Mesenteric fat pad (tissue), 1 donor: ENCODE data around the gene CDKAL1. TPM values are rescaled to one million over a fixed set of nuclear protein-coding genes. Genes with fewer than 3 reads are reported as not detected.
"Not testable (repeated sequence)": the region's sequence is repeated elsewhere in the genome, so short reads cannot be mapped to it uniquely, and the experiment has no call there.

Experiments used
- DNase-seq: peaks from one replicate; pipeline ENCODE4 v3.0.0-alpha.2; 2020; ENCODE audit warnings: low spot score
- total RNA-seq: library from RNA; stranded (reverse); fragmentation: NEBNext Ultra II Directional; extraction: Animal tissue kit (Norgen Biotek cat#: 25700); gene quantifications from one replicate; pipeline ENCODE4 v1.2.1, GENCODE V29; 2021
- donor health status: DM: yes; HTN: yes; CAD: no.

The CDKAL1 gene
- total RNA-seq, 1 donor from 2014 or later: 13.2 TPM

DNA sequence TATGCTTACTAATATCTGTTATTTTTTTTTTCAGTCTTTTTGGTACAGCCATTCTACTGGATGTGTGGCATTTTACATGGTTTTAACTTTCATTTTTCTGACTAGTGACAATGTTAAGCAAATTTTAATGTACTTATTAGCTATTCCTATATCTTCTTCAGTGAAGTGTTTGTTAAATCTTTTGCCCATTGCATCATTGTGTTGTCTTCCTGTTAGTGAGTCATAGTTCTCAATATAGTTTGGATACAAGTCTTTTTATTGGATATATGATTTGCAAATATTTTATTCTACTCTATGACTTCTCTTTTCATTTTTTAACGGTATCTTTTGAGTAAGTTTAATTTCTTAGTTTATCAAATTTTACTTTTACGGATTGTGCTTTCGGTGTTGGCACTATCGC lies 519.4 kb downstream of the CDKAL1 start:
- DNase-seq: no peak

DNA sequence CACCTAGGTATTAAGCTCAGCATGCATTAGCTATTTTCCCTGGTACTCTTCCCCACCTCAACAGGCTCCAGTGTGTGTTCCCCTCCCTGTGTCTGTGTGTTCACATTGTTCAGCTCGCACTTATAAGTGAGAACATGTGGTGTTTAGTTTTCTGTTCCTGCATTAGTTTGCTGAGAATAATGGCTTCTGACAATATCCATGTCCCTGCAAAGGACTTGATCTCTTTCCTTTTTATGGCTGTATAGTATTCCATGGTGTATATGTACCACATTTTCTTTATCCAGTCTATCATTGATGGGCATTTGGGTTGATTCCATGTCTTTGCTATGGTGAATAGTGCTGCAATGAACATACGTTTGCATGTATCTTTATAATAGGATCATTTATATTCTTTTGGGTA lies 521.2 kb downstream of the CDKAL1 start:
- DNase-seq: not testable (repeated sequence)

DNA sequence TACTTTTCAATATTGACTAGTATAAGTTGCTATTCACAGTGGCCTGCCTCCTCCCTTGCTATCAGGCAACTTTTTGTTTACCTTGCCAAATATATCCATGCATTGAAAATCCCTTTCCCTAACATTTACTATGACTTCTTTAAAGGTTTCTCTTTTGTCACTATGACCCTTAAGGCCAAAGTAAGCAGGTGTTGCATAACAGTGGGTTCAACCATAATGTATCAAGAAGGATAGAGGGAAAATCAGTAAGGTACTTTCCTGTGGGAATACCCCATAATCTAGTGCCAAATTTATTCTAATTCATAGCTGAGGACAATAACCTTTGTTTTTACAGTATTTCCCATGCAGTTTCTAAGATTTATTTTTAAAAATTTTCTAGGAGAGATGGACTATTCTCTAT lies 527.6 kb downstream of the CDKAL1 start:
- no peak for DNase-seq

DNA sequence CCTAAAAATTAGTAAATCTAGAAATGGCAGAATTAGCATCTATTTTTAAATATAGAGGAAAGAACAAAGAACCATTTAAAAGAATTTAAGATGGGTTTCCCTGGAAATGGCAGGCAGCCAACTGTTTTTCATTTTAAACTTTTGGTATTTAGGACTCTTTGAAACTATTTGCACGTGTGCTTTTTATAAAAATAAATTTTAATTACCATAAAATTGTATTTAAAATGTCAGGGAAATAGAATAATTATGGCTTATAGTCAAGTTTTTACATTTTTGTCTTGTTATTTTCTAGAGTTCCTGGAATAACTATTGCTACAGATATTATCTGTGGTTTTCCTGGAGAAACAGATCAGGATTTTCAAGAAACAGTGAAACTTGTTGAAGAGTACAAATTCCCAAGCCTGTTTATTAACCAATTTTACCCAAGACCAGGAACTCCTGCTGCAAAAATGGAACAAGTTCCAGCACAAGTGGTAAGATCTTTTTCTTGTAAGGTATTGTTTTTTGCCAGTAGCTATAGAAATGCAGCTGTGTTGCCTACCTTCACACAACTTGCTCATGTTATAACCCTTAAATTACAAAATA lies 530.6 kb downstream of the CDKAL1 start:
- no peak for DNase-seq

DNA sequence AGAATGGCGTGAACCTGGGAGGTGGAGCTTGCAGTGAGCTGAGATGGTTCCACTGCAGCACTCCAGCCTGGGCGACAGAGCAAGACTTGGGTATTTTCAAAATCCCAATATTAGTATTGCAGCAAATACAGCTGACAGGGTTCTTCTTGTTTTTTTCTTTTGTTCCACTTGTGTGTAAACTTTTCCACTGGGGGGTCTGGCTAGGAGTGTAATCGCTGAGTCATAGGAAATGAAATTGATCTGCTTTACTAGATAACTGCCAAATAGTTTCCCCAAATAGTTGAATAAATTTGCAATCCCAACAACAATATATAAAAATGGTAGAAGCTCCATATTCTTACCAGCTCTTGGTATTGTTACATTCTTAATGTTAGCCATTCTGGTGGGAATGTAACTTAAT lies 533.3 kb downstream of the CDKAL1 start:
- DNase-seq: no peak

DNA sequence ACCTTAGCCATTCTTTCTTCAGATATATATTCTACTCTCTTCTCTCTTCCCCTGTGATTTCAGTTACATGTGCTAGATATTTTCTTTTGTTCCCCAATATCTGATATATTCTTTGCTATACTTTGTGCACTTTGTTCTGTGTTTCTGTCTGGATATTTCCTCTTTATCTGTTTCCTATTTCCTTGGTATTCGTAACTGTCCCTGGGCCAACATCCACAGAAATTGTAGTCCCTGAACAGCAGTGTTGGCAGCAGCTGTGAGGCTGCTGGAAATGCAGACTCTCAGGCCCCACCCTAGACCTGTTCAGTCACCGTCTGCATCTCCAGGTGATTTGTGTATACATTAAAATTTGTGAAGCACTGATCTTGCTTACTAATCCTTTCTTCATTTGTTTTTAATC lies 536.4 kb downstream of the CDKAL1 start:
- no peak for DNase-seq

DNA sequence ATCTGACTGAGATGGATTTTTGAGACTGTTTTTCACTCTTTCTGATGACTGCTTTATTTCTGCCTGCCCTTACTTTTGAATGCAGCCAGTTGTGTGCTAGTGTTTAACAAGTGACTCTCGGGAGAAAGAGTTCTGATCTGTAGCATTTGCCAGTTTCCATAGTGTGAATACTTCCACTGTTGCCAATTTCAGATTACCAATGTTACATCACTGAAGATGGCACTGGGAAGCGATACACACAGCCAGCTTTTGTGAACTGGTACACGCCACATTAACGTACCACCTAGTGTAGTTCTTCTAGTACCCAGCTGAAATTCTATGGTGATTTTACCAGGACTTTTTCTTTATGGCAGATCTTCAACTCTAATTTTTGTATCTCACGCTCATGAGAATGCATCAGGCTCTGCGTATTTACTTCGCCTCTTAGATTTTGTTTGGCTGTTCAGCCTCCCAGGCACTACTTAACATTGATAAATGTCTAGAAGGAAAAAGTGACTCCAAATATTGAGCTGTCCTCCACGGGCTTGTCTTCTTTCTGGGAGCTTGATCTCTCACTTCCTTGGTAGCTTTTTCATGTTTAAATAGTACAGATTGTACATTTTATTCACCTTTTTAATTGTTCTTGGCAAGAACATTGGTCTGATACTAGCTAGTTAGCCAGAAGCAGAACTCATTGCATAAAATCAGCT lies 537.7 kb downstream of the CDKAL1 start:
- no peak for DNase-seq

DNA sequence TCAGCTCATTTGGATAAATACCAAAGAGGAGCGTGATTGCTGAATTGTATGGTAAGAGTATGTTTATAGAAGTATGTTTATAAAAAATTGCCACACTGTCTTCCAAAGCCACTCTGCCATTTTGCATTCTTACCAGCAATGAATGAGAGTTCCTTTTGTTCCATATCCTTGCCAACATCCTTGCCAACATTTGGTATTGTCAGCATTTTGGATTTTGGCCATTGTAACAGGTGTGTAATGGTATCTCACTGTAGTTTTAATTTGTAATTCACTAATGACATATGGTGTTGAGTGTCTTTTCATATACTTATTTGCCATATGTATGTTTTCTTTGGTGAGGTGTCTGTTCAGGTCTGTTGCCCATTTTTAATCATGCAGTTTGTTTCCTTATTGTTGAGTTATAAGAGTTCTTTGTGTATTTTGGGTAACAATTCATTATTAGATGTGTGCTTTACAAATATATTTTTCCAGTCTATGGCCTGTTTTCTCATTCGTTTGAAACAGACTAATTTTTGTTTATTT lies 539.1 kb downstream of the CDKAL1 start:
- no peak for DNase-seq

DNA sequence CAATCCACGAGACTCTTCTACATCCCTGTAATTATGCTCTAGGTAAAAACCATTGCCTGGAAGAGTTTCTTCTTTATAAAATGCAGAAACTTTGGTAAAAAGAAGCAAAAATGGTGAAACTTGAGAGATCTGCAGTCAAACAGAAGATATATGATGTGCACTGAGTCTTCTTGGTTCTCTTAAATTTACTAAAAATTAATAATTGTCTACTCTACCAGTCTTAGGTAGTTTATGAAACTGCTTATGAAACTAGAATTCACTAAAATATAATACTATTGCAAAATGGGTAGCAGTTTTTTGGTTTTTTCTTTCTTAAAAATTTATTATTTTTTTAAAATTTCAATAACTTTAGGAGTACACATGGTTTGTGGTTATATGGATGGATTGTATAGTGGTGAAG lies 540.2 kb downstream of the CDKAL1 start:
- DNase-seq: no peak

DNA sequence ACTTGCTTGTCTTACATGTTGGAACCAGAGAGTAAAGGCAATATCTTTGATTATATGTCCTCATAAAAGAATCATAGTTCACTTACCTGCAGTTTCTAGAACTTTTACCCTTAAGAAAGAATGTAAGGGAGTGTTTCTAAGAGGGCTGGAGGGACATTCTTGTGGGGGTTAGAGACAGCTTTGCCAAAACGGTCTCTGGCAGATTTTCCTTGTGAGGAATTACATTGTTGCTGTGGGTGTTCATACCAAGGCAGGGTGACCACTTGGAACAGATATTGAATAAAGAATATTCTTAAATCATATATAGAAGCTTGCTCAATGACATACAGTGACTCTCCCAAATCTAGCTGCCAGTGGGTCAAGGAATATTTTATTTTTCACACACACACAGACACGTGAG lies 541.7 kb downstream of the CDKAL1 start:
- no peak for DNase-seq

DNA sequence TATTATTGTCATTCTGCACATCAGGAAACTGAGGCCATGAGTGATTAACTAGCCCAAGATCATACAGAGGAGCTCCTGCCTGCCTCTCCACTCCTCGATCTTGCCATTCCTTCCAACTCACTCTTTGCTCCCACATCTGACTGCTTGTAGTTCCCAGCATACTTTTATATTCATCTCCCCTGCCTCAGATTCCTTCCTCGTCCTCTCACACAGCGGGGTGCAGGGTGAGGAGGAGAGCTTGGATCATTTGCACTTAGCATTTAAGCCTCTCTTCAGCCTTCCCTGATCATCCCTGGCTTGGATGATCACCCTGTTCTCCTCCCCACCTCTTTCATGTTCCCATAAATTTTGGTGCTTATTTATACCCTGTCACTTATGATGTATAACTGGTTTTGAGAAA lies 544.2 kb downstream of the CDKAL1 start:
- DNase-seq: no peak

DNA sequence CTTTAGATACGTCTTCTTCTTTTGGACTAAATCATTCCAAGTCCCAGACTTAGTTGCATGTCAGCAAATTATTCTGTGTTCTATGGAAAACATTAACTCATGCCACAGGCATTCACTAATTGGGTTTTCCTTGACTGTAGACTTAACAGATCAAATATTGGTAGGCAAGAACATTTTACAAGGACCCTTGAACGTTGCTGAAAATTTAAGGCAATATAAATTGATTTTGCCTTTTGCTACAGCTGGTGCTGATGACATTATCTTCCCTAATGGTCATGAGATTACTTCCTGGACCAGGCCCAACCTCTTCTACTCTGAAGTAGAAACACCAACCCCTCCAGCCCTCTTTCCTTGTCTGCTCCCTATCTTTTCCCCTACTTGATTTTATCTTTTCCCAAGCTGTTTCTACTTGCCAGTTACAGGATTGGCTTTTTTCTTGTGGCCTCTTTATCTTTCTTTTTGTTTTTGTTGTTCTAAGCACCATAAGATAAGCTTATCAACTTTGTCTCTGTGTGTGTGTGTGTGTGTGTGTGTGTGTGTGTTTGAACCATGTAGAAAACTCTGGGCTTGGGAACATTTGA lies 545.3 kb downstream of the CDKAL1 start:
- DNase-seq: no peak

DNA sequence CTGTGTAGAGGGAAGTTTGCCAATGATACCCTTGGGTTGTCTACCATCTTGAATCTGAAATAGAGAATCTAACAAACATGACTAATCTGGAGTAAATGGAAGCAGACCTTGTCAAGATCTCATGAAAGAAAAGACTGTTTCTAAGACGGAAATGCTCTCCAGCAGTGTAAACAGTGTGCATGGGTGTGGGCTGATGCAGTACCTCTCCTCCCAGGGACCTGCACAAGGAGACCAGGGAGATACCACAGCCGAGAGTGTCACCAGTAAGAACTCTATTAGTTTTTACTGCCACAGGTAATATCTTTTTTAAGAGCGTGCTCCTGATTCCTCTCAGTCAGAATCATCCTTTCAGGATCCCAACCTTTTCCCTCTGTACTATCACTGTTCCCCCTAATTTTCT lies 546.0 kb downstream of the CDKAL1 start:
- no peak for DNase-seq

DNA sequence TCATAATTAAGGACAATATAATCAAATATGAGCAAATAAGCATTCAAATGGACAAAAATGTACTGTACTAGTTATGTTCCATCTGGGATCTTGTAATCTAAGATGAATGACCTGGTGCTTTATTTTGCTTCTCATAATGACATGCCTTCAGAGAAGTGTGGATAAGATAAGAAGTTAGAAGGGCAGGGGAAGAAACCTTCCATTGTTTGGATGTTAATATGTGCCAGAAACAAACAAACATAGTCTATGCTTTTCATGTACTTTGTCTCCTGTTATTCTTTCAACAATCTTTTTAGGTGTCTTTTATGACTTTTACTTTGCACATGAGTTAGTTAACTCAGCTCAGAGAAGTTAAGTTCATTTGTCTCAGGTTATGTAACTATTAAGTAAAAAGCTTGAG lies 547.8 kb downstream of the CDKAL1 start:
- DNase-seq: no peak

DNA sequence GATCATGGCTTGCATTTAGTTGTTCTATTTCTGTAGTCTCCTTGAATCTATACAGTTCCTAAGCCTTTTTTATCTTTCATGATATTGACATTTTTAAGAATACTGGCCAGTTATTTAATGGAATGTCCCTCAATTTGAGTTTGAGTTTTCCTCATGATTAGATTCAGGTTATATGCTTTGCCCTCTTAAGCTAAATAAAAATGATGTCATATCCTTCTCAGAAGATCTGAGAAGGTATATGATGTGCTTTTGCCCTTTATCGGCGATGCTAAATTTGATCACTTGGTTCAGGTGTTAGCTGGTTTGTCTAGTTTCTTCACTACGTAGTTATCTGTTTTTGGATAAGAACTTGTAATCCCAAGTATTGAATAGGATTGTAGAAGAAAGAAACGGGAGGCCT lies 549.5 kb downstream of the CDKAL1 start:
- no peak for DNase-seq

DNA sequence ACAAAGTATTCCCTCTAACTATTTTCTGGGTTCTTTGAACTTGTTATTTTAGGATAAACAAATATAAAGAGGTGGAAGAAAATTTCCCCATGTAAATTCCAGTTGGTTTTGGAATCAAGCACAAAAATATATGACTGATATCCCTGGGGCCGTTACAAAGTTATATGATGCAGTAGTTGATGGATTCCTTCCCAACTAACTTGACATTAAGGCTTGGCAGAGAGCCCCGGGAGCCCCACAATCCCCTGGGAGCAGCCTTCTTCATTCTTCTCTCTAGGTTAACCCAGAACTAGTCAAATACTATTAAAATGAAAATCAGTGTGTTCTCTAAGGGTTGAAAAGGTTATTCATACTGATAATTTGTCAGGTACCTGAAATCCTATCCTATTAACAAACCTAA lies 550.4 kb downstream of the CDKAL1 start:
- no peak for DNase-seq

DNA sequence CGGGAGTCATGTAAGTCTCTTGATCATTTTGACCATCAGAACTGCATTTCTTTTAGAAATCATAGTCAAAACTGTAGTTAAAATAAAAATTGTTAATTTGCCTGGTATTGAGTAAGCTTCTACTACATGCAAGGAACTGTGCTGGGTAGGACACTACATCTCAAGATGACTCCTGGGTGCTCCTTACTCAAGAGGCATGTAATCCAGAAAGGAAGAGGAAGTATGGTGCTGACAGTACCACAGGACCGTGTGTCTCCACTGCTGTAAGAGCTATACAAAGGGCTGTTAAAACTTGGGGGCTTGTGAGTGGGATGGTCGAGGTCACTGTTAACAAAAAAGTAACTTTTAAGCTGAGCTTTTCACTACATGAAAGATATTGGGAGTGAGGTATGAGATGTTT lies 551.0 kb downstream of the CDKAL1 start:
- no peak for DNase-seq

DNA sequence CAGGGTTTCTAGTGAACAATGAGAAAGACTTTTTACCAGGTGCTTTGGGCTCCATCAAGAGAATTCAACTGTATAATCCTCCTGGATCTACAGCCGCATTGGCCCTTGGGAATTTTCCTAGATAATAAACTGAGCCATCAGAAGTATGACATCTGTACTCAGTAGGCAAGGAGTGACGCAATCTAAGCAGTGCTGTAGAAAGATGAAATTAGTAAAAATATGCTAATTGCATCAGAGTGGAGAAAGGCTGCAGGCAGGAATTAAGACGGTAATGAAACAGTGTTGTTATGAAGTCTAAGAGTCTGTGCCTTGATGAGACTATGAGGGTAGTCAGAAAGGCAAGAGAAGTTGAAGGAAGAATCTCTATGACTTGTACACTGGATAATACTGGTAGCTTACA lies 551.4 kb downstream of the CDKAL1 start:
- no peak for DNase-seq

DNA sequence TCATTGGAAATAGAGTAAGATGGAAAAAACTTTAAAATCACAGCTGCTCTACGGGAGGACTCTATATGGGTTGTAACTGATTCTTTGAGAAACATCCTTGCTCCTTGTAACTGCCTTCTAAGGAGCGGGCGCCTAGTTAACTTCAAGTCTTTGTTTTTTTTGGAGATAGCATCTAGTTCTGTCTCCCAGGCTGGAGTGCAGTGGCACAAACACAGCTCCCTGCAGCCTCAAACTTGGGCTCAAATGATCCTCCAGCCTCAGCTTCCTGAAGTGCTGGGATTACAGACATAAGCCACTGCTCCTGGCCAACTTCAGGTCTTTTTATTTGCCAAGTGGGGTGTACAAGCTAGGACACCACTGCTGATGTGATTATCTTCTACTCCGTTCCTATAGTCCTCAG lies 552.9 kb downstream of the CDKAL1 start:
- no peak for DNase-seq

DNA sequence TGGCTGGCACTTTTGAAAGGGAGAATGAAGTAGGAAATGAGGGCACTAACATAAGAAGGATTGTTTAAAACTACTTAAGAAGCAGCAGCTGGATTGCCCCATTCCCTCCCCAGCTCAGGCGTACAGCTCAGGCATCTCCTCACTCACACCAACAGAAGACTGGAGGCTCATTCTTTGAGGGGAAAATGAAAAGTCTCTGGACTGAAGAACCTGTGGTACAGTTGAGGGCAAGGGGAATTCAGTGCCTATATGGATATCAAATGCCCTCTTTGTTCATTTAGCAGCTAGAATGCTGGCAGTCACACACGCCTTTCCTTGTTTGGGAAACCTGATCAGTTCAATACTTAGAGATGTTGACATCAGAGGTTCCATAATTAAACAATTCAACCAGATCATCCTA lies 557.2 kb downstream of the CDKAL1 start:
- DNase-seq: no peak

DNA sequence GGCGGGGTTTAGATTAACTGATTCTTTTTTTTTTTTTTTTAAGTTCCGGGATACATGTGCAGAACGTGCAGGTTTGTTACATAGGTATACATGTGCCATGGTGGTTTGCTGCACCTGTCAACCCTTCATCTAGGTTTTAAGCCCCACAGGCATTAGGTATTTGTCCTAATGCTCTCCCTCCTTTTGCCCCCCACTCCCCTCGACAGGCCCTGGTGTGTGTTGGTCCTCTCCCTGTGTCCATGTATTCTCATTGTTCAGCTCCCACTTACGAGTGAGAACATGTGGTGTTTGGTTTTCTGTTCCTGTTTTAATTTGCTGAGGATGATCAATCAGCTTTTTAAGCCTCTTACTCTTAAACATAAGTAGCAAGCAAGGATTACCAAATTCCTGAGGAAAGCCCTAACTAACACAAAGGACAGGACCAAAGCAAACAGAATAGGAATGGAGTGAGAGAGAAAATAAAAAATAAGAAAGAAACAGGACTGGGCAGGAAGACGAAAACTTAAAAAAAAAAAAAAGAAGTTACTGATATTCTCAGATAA lies 558.0 kb downstream of the CDKAL1 start:
- DNase-seq: not testable (repeated sequence)

DNA sequence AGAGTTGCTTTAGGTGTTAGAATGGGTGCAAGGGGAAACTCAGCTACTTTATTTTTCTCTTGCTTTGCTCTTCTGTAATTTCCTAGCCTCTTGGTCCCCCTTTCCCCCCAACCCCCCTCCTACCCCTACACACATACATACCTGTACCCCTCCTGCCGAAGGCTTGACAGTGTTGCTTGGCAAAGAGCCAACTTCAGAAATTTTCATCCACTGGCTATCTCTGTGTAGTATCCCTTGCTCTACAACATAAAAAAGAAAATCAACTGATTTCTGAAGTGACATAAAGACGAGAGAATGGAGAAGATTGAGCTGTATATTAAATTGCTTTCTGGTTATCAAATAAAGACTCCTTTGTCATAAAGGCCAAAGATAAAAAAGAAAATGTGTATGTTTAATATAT lies 561.2 kb downstream of the CDKAL1 start:
- no peak for DNase-seq

DNA sequence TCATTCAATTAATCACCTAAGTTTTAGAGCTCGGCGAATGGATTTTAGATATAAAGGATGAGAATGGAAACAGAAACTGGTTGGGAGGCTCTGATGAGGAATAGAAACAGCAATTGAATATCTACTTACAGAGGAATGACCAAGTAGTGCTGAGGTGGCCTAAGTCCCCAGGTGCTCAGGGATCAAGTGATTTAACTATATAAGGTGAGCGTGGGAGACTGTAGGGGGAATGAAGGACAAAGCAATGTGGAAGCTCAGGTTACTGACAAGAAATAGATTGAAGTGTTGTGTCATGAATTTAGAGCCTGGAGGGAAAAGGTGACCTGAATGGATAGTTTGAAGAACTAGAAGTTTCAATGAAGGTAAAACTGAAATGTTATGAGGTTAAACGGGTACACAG lies 563.9 kb downstream of the CDKAL1 start:
- no peak for DNase-seq
